GM12878 (cell line): ENCODE data around the gene IL3. TPM values are rescaled to one million over a fixed set of nuclear protein-coding genes. Genes with fewer than 3 reads are reported as not detected.

ENCODE experiments used
- ATAC-seq: fragments of 200-7000 bp; cut with Tn5 transposase; 3 replicates; pipeline ENCODE4 v1.9.1; 2020; ENCODE audit warnings: mild to moderate bottlenecking, moderate library complexity
- BruUV-seq: library from RNA; stranded (reverse); fragments of 400-500 nt; replicated peaks from 2 replicates; lab custom pipeline; 2021; lab: Mats Ljungman, UMichigan
- CTCF ChIA-PET: fragments of 300-600 bp; sonication (Branson Sonifier 250); formaldehyde crosslinking; extraction: SDS; loops from one replicate; lab custom pipeline; 2021; ENCODE audit warnings: inconsistent platforms; lab: Yijun Ruan, JAX
- POLR2A ChIA-PET: fragments of 350-600 bp; formaldehyde crosslinking; extraction: SDS; loops from one replicate; lab custom pipeline; 2021; ENCODE audit warnings: inconsistent platforms; lab: Charles Lee
- RAD21 ChIA-PET: fragments of 300-600 bp; sonication (Branson Sonifier 250); formaldehyde crosslinking; loops from one replicate; lab custom pipeline; 2023; ENCODE audit warnings: antibody characterized with exemption; ENCODE audit not compliant: unreplicated experiment; lab: Charles Lee
- SMC1A ChIA-PET: fragments of 300-600 bp; sonication (Branson Sonifier 250); formaldehyde crosslinking; loops from one replicate; lab custom pipeline; 2023; ENCODE audit not compliant: unreplicated experiment, uncharacterized antibody; lab: Charles Lee
- DNase-seq: peaks from one replicate; pipeline ENCODE4 v3.0.0-alpha.2; 2011; ENCODE audit warnings: low read depth, low spot score
- FAIRE-seq: peaks from 3 replicates; lab custom pipeline; 2011; peaks lifted over from hg19 to GRCh38; lab: Jason Lieb, UNC
- H2AFZ ChIP-seq: 2 replicates; pipeline ENCODE4 v1.6.0; 2011; ENCODE audit warnings: low read depth, low read length, control low read depth; ENCODE audit not compliant: control insufficient read depth
- H3K27ac ChIP-seq: 2 replicates; pipeline ENCODE4 v1.5.1; 2011; ENCODE audit warnings: control low read depth; ENCODE audit not compliant: control insufficient read depth, insufficient read depth
- H3K27me3 ChIP-seq, 2 experiments: replicated peaks in 1 of 2; 2 replicates each; pipeline versions ENCODE4 v1.6.0 to v1.6.1; 2011; ENCODE audit warnings: low read length in 1 of 2; ENCODE audit not compliant: control insufficient read depth in 2 of 2, insufficient read depth in 2 of 2
- H3K36me3 ChIP-seq, 2 experiments: 2 replicates each; pipeline ENCODE4 v1.5.1; 2011; ENCODE audit warnings: low read length in 1 of 2; ENCODE audit not compliant: control insufficient read depth in 2 of 2, insufficient read depth in 2 of 2
- H3K4me1 ChIP-seq: 2 replicates; pipeline ENCODE4 v1.6.1; 2011; ENCODE audit warnings: mild to moderate bottlenecking, low read length, moderate library complexity, mixed read lengths; ENCODE audit not compliant: control insufficient read depth, insufficient read depth
- H3K4me2 ChIP-seq: 2 replicates; pipeline ENCODE4 v1.6.0; 2011; ENCODE audit warnings: control low read depth; ENCODE audit not compliant: control insufficient read depth, insufficient read depth
- H3K4me3 ChIP-seq: fragments of 200-600 bp; sonication (generic); 2 replicates; pipeline ENCODE4 v1.5.1; 2016
- H3K79me2 ChIP-seq: 2 replicates; pipeline ENCODE4 v1.6.0; 2011; ENCODE audit warnings: low read length; ENCODE audit not compliant: control insufficient read depth, insufficient read depth
- H3K9ac ChIP-seq: 2 replicates; pipeline ENCODE4 v1.8.0; 2011; ENCODE audit warnings: low read length, control low read depth, mixed read lengths; ENCODE audit not compliant: control insufficient read depth, insufficient read depth
- H3K9me3 ChIP-seq: replicated peaks from 3 replicates; pipeline ENCODE4 v1.5.1; 2011; ENCODE audit warnings: mild to moderate bottlenecking, low read length; ENCODE audit not compliant: control insufficient read depth, insufficient read depth
- H4K20me1 ChIP-seq: 2 replicates; pipeline ENCODE4 v1.6.0; 2011; ENCODE audit not compliant: control insufficient read depth, insufficient read depth
- FOXM1 ChIP-seq: IDR thresholded peaks from 2 replicates; pipeline ENCODE4 v1.6.1; 2012; ENCODE audit warnings: low read depth, mild to moderate bottlenecking, inconsistent platforms, low read length, moderate library complexity
- NR2C1 ChIP-seq: fragments of 450-650 bp; IDR thresholded peaks from 2 replicates; pipeline ENCODE4 v1.6.1; 2017; ENCODE audit warnings: antibody characterized with exemption, mild to moderate bottlenecking, moderate library complexity
- RAD51 ChIP-seq: fragments of 450-650 bp; IDR thresholded peaks from 2 replicates; pipeline ENCODE4 v1.6.1; 2016; ENCODE audit warnings: moderate library complexity, mild to moderate bottlenecking, inconsistent platforms
- RCOR1 ChIP-seq: conservative IDR thresholded peaks from 2 replicates; pipeline ENCODE4 v1.6.1; 2012; ENCODE audit warnings: low read depth, low read length, improper control_type of control experiment
- SIN3A ChIP-seq: IDR thresholded peaks from 2 replicates; pipeline ENCODE4 v1.6.1; 2012; ENCODE audit warnings: low read depth, low read length, improper control_type of control experiment
- SUPT20H ChIP-seq: IDR thresholded peaks from 2 replicates; pipeline ENCODE4 v1.6.1; 2011; ENCODE audit warnings: low read depth, mild to moderate bottlenecking, low read length, moderate library complexity, borderline replicate concordance; ENCODE audit not compliant: control insufficient read depth
- ZNF24 ChIP-seq: fragments of 450-650 bp; IDR thresholded peaks from 2 replicates; pipeline ENCODE4 v1.6.1; 2017; ENCODE audit warnings: antibody characterized with exemption, mild to moderate bottlenecking
- WGBS: methylation state at CpG from one replicate; pipeline ENCODE4 v1.1.6; 2016; ENCODE audit warnings: low lambda C conversion rate; ENCODE audit not compliant: insufficient replicate concordance, insufficient coverage; ENCODE audit errors: missing lambda C conversion rate; 5-methylcytosine and 5-hydroxymethylcytosine counted together
- in situ Hi-C: fragments of 300-500 bp; cut with MboI; formaldehyde crosslinking; loops from 9 replicates; pipeline ENCODE4 v1.14.3; 2018; ENCODE audit warnings: mixed read lengths
- intact Hi-C: fragments of 100-400 bp; cut with micrococcal nuclease; formaldehyde crosslinking; loops from one replicate; pipeline ENCODE4 v1.14.2; 2022; ENCODE audit not compliant: unreplicated experiment
- polyA plus RNA-seq, 11 experiments: library from polyadenylated mRNA; depleted of rRNA in 4 of 11; unstranded in 6 of 11; stranded (reverse) in 5 of 11; fragments of >200 nt; fragmentation: Nextera tagmentation in 4 of 11; fragmentation: Illumina TruSeq in 1 of 11; extraction: Ambion mirVana in 4 of 11; extraction: Trizol in 1 of 11; gene quantifications; 1 replicate in 1 of 11; 2 replicates in 10 of 11; pipeline versions ENCODE4 v1.2.1 to v1.2.3, GENCODE V29; 2011 to 2016; ENCODE audit warnings: inconsistent platforms in 2 of 11, missing spikeins in 2 of 11, low read depth in 1 of 11
- total RNA-seq, 4 experiments: library from RNA; depleted of rRNA in 3 of 4; stranded (reverse); fragments of >200 nt in 3 of 4; fragmentation: Illumina TruSeq in 1 of 4; extraction: Trizol in 1 of 4; gene quantifications; 2 replicates each; pipeline versions ENCODE4 v1.2.1 to v1.2.3, GENCODE V29; 2013 to 2021
- TF ChIP-seq, protein P1 (sequence below): IDR thresholded peaks from 2 replicates; pipeline ENCODE4 v1.6.1; 2012; ENCODE audit warnings: mild to moderate bottlenecking, low read depth, low read length
- TF ChIP-seq, protein P2 (sequence below): fragments of 150-350 bp; IDR thresholded peaks from 2 replicates; pipeline ENCODE4 v1.6.1; 2014; ENCODE audit warnings: mild to moderate bottlenecking, low read depth, low read length
- TF ChIP-seq, protein P3 (sequence below): fragments of 450-650 bp; IDR thresholded peaks from 2 replicates; pipeline ENCODE4 v1.6.1; 2018; ENCODE audit warnings: borderline replicate concordance, mild to moderate bottlenecking; ENCODE audit not compliant: partially characterized antibody

IL3 gene
- total and polyA plus RNA-seq, 10 of the 15 experiments (the other 5 are each of a cell fraction or from before 2014, with no cell fraction given), result not detected

DNA sequence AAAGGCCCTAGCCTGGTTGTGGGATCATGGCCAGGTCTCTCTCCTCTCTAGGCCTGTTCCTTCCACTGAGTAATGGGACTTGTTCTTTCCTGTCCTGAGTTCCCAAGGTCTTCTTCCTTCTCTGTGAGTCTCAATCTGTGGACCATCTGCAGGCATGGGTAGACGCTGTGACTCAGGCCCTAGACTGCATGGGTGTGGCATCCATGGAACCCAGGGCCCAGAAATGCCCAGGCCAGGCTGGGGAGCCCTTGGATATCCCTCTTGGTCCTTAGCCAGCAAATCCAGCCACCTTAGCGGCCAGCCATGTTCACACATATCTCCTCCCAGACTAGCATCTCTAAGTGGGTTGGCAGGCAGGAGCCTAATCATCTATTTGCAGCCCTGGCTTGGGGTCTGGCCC lies 46.7 kb upstream of the IL3 start:
- DNase-seq, result no peak
- H3K9me3 ChIP-seq, result no peaks in the 10 kb centered on the region
- H3K36me3 ChIP-seq, result no peaks in the 10 kb centered on the region
- 24% methylated on average over 2 of the region's 2 CpGs for WGBS
- H3K4me2 ChIP-seq, result no peak overlapping the region
- no peak for ATAC-seq
- no peak overlapping the region for H3K4me3 ChIP-seq
- ChIA-PET SMC1A (no interaction called here), POLR2A (no interaction called here), CTCF (interaction anchor here (1.0 kb wide), 1 partner anchor 47 kb away, joined by 3 read pairs; the partner anchor contains the start of gene IL3), RAD21 (no interaction called here)
- no peak for TF ChIP-seq ZNF24
- TF ChIP-seq FOXM1, result no peak
- TF ChIP-seq NR2C1, result no peak
- TF ChIP-seq, protein P1, sequence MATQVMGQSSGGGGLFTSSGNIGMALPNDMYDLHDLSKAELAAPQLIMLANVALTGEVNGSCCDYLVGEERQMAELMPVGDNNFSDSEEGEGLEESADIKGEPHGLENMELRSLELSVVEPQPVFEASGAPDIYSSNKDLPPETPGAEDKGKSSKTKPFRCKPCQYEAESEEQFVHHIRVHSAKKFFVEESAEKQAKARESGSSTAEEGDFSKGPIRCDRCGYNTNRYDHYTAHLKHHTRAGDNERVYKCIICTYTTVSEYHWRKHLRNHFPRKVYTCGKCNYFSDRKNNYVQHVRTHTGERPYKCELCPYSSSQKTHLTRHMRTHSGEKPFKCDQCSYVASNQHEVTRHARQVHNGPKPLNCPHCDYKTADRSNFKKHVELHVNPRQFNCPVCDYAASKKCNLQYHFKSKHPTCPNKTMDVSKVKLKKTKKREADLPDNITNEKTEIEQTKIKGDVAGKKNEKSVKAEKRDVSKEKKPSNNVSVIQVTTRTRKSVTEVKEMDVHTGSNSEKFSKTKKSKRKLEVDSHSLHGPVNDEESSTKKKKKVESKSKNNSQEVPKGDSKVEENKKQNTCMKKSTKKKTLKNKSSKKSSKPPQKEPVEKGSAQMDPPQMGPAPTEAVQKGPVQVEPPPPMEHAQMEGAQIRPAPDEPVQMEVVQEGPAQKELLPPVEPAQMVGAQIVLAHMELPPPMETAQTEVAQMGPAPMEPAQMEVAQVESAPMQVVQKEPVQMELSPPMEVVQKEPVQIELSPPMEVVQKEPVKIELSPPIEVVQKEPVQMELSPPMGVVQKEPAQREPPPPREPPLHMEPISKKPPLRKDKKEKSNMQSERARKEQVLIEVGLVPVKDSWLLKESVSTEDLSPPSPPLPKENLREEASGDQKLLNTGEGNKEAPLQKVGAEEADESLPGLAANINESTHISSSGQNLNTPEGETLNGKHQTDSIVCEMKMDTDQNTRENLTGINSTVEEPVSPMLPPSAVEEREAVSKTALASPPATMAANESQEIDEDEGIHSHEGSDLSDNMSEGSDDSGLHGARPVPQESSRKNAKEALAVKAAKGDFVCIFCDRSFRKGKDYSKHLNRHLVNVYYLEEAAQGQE, result no peak
- no peak for TF ChIP-seq RCOR1
- TF ChIP-seq, protein P2, sequence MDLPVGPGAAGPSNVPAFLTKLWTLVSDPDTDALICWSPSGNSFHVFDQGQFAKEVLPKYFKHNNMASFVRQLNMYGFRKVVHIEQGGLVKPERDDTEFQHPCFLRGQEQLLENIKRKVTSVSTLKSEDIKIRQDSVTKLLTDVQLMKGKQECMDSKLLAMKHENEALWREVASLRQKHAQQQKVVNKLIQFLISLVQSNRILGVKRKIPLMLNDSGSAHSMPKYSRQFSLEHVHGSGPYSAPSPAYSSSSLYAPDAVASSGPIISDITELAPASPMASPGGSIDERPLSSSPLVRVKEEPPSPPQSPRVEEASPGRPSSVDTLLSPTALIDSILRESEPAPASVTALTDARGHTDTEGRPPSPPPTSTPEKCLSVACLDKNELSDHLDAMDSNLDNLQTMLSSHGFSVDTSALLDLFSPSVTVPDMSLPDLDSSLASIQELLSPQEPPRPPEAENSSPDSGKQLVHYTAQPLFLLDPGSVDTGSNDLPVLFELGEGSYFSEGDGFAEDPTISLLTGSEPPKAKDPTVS, result no peak
- TF ChIP-seq, protein P3, sequence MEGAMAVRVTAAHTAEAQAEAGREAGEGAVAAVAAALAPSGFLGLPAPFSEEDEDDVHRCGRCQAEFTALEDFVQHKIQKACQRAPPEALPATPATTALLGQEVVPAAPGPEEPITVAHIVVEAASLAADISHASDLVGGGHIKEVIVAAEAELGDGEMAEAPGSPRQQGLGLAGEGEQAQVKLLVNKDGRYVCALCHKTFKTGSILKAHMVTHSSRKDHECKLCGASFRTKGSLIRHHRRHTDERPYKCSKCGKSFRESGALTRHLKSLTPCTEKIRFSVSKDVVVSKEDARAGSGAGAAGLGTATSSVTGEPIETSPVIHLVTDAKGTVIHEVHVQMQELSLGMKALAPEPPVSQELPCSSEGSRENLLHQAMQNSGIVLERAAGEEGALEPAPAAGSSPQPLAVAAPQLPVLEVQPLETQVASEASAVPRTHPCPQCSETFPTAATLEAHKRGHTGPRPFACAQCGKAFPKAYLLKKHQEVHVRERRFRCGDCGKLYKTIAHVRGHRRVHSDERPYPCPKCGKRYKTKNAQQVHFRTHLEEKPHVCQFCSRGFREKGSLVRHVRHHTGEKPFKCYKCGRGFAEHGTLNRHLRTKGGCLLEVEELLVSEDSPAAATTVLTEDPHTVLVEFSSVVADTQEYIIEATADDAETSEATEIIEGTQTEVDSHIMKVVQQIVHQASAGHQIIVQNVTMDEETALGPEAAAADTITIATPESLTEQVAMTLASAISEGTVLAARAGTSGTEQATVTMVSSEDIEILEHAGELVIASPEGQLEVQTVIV, result no peak
- TF ChIP-seq SIN3A, result no peak
- TF ChIP-seq SUPT20H, result no peak
- no peak for TF ChIP-seq RAD51
- FAIRE-seq, result no peak
- in situ Hi-C loops, result no loop called here
- no peak overlapping the region for H3K27ac ChIP-seq
- H2AFZ ChIP-seq, result no peak overlapping the region
- no peaks in the 10 kb centered on the region for H3K79me2 ChIP-seq
- H3K4me1 ChIP-seq, result peaks cover 9% of the 10 kb centered on the region
- intact Hi-C loops, result no loop called here
- BruUV-seq, result no TSS peak
- H3K27me3 ChIP-seq, result peaks cover 16 to 31% of the 10 kb centered on the region in 2 experiments
- H4K20me1 ChIP-seq, result no peaks in the 10 kb centered on the region
- H3K9ac ChIP-seq, result no peak overlapping the region
